OCI-LY7 (cell line): ENCODE results near the gene PPM1H.

ENCODE experiments used
- EZH2phosphoT487 ChIP-seq: fragments of 200-600 bp; sonication (generic); IDR thresholded peaks from 2 replicates; pipeline ENCODE4 v1.6.1; 2018; ENCODE audit warnings: low read depth, borderline replicate concordance, mild to moderate bottlenecking, mixed run types, antibody characterized with exemption, low read length, moderate library complexity, mixed read lengths
- TF ChIP-seq, protein P1 (sequence below): fragments of 200-600 bp; sonication (generic); conservative IDR thresholded peaks from 2 replicates; pipeline ENCODE4 v1.5.1; 2014; ENCODE audit warnings: mild to moderate bottlenecking, antibody characterized with exemption, low read length, moderate library complexity, mixed read lengths

DNA sequence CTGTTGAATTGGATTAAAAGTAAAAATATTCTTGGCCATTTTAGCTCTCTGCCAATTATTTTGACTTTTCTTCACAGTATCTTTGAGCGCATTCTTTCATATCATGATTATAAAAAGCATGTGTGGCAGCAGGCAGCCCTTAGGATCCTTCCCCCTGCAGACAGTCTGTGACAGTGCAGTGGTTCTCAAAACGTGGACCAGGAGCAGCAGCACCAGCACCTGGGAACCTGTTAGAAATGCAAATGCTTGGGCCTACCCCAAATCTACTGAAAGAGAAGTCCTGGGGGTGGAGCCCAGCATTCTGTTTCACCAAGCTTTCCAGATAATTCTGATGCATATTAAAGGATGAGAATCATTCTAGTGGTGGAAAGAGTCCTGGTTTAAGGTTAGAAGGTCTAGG, 312.8 kb downstream of the PPM1H start:
- TF ChIP-seq, protein P1, sequence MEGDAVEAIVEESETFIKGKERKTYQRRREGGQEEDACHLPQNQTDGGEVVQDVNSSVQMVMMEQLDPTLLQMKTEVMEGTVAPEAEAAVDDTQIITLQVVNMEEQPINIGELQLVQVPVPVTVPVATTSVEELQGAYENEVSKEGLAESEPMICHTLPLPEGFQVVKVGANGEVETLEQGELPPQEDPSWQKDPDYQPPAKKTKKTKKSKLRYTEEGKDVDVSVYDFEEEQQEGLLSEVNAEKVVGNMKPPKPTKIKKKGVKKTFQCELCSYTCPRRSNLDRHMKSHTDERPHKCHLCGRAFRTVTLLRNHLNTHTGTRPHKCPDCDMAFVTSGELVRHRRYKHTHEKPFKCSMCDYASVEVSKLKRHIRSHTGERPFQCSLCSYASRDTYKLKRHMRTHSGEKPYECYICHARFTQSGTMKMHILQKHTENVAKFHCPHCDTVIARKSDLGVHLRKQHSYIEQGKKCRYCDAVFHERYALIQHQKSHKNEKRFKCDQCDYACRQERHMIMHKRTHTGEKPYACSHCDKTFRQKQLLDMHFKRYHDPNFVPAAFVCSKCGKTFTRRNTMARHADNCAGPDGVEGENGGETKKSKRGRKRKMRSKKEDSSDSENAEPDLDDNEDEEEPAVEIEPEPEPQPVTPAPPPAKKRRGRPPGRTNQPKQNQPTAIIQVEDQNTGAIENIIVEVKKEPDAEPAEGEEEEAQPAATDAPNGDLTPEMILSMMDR = no peak
- no peak for TF ChIP-seq EZH2phosphoT487
